Measurements from ENCODE around the gene ENKUR. TPM values are rescaled to one million over a fixed set of nuclear protein-coding genes. Genes with fewer than 3 reads are reported as not detected.

The ENKUR gene
- total and polyA plus RNA-seq, 2 experiments from 2014 or later, result 0.15 TPM; not detected in 1

DNA sequence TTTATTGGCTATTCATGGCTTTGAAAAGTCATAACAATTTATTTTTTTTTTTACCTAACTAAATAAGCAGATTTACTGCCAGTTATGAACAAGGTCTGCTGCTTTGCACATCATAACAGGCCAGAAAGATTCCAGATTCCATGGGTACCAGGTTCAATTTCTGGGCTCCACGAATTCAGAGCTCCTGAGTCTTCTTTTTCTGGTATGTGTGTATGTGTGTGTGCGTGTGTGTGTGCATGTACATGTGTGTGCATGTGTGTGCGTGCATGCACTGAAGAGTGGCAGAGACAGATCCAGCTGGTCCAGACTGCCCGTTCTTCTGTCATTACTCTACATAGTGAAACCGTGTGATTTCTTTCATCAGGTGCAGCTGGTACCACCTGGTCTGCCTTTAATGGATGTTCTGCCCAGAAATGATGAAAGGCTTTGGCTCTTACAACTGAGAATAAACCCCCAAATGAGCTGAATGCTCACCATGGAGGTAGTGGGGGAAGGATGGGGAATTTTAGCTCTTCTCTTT lies 48.9 kb downstream of the ENKUR start:
- TF ChIP-seq, protein P1, sequence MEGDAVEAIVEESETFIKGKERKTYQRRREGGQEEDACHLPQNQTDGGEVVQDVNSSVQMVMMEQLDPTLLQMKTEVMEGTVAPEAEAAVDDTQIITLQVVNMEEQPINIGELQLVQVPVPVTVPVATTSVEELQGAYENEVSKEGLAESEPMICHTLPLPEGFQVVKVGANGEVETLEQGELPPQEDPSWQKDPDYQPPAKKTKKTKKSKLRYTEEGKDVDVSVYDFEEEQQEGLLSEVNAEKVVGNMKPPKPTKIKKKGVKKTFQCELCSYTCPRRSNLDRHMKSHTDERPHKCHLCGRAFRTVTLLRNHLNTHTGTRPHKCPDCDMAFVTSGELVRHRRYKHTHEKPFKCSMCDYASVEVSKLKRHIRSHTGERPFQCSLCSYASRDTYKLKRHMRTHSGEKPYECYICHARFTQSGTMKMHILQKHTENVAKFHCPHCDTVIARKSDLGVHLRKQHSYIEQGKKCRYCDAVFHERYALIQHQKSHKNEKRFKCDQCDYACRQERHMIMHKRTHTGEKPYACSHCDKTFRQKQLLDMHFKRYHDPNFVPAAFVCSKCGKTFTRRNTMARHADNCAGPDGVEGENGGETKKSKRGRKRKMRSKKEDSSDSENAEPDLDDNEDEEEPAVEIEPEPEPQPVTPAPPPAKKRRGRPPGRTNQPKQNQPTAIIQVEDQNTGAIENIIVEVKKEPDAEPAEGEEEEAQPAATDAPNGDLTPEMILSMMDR (IDR thresholded peaks at IDR 0.05; ENCODE audit: low read depth, low read length), result no peak
- Histone ChIP-seq H3K9me3 (ENCODE audit: low read depth) (no peaks in the 10 kb centered on the region), H3K4me3 (no peak overlapping the region), H3K36me3 (no peaks in the 10 kb centered on the region), H3K27me3 (no peaks in the 10 kb centered on the region), H3K4me1 (ENCODE audit: low read depth) (no peaks in the 10 kb centered on the region), H3K27ac (no peak overlapping the region)
- no peak for DNase-seq (ENCODE audit: low read depth in 1 of 2, low spot score in 1 of 2)

DNA sequence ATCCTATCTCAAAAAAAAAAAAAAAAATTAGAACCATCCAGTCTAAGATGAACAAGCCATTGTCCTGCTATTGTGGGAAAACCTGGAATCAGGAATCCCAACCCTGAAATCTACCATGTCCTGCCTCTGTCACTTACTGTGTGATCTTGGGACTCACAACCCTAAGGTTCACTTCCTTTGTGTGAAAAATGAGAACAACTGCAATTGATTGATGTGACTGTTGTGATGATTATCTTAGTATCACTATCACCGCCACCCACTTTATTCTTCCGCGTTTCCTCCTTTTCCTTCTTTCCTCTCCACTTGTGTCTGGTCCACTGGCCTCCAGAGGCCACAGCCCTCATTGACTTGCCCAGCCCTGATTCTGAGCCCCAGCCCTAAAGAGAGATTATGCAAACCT lies 50.9 kb downstream of the ENKUR start:
- Histone ChIP-seq H3K4me1 (ENCODE audit: low read depth) (no peaks in the 10 kb centered on the region), H3K36me3 (no peaks in the 10 kb centered on the region), H3K27me3 (no peaks in the 10 kb centered on the region), H3K27ac (no peak overlapping the region), H3K9me3 (ENCODE audit: low read depth) (no peaks in the 10 kb centered on the region), H3K4me3 (no peak overlapping the region)
- TF ChIP-seq, protein P1 (IDR thresholded peaks at IDR 0.05; ENCODE audit: low read depth, low read length), result no peak
- DNase-seq (ENCODE audit: low read depth in 1 of 2, low spot score in 1 of 2), result no peak

DNA sequence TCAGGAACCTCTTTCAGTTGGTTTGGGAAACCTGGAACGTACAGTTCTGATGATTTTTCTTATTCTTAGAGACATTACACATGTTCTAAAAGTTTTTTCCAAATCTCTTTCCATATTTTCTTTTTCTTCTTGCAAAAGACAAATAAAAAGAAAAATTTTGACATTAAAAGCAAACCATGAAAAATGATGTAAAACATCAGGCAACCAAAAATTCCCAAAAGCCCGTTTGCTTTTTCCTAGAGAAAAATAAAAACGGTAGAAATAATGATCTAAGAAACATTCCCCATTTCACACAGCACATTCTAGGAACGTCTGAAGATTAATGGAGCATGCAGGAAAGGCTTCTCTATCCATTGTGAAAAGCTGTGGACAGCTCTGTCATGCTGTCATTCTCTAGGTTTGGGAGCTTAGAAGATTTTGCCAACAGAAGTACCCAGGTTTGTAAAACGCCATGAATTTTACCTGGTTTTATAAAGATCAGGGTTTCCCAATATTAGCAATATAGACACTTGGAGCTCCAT lies 52.4 kb downstream of the ENKUR start:
- TF ChIP-seq, protein P1 (IDR thresholded peaks at IDR 0.05; ENCODE audit: low read depth, low read length), result no peak
- no peak overlapping the region for H3K27ac ChIP-seq
- no peaks in the 10 kb centered on the region for H3K4me1 ChIP-seq (ENCODE audit: low read depth)
- no peak for DNase-seq (ENCODE audit: low read depth in 1 of 2, low spot score in 1 of 2)
- H3K36me3 ChIP-seq, result no peaks in the 10 kb centered on the region
- no peaks in the 10 kb centered on the region for H3K27me3 ChIP-seq
- no peak overlapping the region for H3K4me3 ChIP-seq
- no peaks in the 10 kb centered on the region for H3K9me3 ChIP-seq (ENCODE audit: low read depth)

DNA sequence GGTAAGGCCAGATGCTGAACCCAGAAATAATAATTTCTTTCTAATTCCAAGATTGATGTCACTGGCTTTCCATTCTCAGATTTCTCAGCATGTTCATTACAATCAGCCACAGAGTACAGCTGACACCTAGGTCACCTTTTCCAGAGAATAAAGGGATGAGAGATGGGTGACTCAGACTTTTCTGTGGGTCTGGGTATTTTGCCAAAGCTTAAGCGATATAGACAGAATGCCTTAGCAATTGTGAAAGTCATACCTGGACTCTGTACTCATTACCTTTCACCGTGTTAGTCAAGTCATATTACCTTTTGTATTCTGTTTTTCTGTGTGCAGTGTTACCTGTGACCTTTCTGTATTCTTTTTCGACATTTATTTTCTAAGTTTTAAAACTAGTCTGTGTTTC lies 53.0 kb downstream of the ENKUR start:
- H3K9me3 ChIP-seq (ENCODE audit: low read depth), result no peaks in the 10 kb centered on the region
- H3K4me3 ChIP-seq, result no peak overlapping the region
- H3K4me1 ChIP-seq (ENCODE audit: low read depth), result no peaks in the 10 kb centered on the region
- no peaks in the 10 kb centered on the region for H3K36me3 ChIP-seq
- no peak for DNase-seq (ENCODE audit: low read depth in 1 of 2, low spot score in 1 of 2)
- TF ChIP-seq, protein P1 (IDR thresholded peaks at IDR 0.05; ENCODE audit: low read depth, low read length), result no peak
- H3K27ac ChIP-seq, result no peak overlapping the region
- no peaks in the 10 kb centered on the region for H3K27me3 ChIP-seq

DNA sequence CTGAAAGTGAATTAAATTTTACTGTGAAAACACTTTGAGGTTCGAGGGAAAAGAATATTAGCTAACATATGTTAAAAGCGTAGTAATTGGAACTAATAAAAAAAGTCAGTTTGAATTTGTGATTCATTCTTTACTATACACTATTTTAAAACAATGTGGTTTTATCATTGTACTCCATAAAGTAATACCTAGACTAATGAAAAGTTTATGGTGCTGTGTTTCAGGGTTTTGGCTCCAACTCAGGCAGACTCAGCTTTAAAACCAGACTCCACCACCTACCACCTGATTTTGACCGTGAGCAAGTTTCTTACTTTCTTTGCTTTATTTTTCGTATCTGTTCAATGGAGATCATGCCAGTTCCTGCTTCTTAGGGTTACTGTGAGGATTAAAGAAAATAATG lies 54.4 kb downstream of the ENKUR start:
- TF ChIP-seq, protein P1 (IDR thresholded peaks at IDR 0.05; ENCODE audit: low read depth, low read length), result no peak

More for the DNA sequence above, 54.4 kb downstream of the ENKUR start:
- no peak overlapping the region for H3K27ac ChIP-seq
- H3K9me3 ChIP-seq (ENCODE audit: low read depth), result no peaks in the 10 kb centered on the region
- H3K4me3 ChIP-seq, result no peak overlapping the region
- no peaks in the 10 kb centered on the region for H3K4me1 ChIP-seq (ENCODE audit: low read depth)
- DNase-seq (ENCODE audit: low read depth in 1 of 2, low spot score in 1 of 2), result no peak
- H3K27me3 ChIP-seq, result no peaks in the 10 kb centered on the region
- H3K36me3 ChIP-seq, result no peaks in the 10 kb centered on the region
